WERI-Rb-1 (cell line): ENCODE results near the gene DEFB132.

Source experiments
- DNase-seq: peaks from one replicate; pipeline ENCODE4 v3.0.0-alpha.2; 2020
- H3K27ac ChIP-seq: fragments of 250-450 bp; sonication (Bioruptor Pico); 2 replicates; pipeline ENCODE4 v1.5.1; 2020; ENCODE audit warnings: mild to moderate bottlenecking, moderate library complexity
- H3K27me3 ChIP-seq: fragments of 250-450 bp; sonication (Bioruptor Pico); 2 replicates; pipeline ENCODE4 v1.5.1; 2021; ENCODE audit warnings: mild to moderate bottlenecking, low read depth, moderate library complexity; ENCODE audit not compliant: insufficient read depth, severe bottlenecking
- H3K36me3 ChIP-seq: fragments of 250-450 bp; sonication (Bioruptor Pico); 2 replicates; pipeline ENCODE4 v1.5.1; 2020; ENCODE audit warnings: mild to moderate bottlenecking, moderate library complexity
- H3K4me3 ChIP-seq: 2 replicates; pipeline ENCODE4 v1.5.1; 2011; ENCODE audit warnings: low read depth, mild to moderate bottlenecking, control low read depth, low read length
- H3K9me3 ChIP-seq: fragments of 250-450 bp; sonication (Bioruptor Pico); 2 replicates; pipeline ENCODE4 v1.5.1; 2021; ENCODE audit warnings: mild to moderate bottlenecking, moderate library complexity; ENCODE audit not compliant: severe bottlenecking
- TF ChIP-seq, protein P1 (sequence below): IDR thresholded peaks from 2 replicates; pipeline ENCODE4 v1.5.1; 2011; ENCODE audit warnings: low read depth, mild to moderate bottlenecking, control low read depth, inconsistent platforms, low read length

Gene DEFB132

GRCh38 chr20:286508-286907 is 29.0 kb downstream of the DEFB132 start:
- DNase-seq, result no peak
- Histone ChIP-seq H3K9me3 (no peaks in the 10 kb centered on the region), H3K4me3 (no peak overlapping the region), H3K36me3 (peaks cover 32% of the 10 kb centered on the region), H3K27me3 (no peaks in the 10 kb centered on the region), H3K27ac (no peak overlapping the region)
- TF ChIP-seq, protein P1, sequence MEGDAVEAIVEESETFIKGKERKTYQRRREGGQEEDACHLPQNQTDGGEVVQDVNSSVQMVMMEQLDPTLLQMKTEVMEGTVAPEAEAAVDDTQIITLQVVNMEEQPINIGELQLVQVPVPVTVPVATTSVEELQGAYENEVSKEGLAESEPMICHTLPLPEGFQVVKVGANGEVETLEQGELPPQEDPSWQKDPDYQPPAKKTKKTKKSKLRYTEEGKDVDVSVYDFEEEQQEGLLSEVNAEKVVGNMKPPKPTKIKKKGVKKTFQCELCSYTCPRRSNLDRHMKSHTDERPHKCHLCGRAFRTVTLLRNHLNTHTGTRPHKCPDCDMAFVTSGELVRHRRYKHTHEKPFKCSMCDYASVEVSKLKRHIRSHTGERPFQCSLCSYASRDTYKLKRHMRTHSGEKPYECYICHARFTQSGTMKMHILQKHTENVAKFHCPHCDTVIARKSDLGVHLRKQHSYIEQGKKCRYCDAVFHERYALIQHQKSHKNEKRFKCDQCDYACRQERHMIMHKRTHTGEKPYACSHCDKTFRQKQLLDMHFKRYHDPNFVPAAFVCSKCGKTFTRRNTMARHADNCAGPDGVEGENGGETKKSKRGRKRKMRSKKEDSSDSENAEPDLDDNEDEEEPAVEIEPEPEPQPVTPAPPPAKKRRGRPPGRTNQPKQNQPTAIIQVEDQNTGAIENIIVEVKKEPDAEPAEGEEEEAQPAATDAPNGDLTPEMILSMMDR, result no peak

- TF ChIP-seq, protein P1, result no peak
- H3K27me3 ChIP-seq, result no peaks in the 10 kb centered on the region
- no peaks in the 10 kb centered on the region for H3K9me3 ChIP-seq
- no peak overlapping the region for H3K27ac ChIP-seq
- no peak for DNase-seq
- H3K36me3 ChIP-seq, result peaks cover 15% of the 10 kb centered on the region
- H3K4me3 ChIP-seq, result no peak overlapping the region; the same call in 1 of the 2 replicates
These were observed 31.6 kb downstream of the DEFB132 start for GRCh38 chr20:288956-289692.

- no peak for DNase-seq
- Histone ChIP-seq H3K9me3 (no peaks in the 10 kb centered on the region), H3K36me3 (peaks cover 15% of the 10 kb centered on the region), H3K27me3 (no peaks in the 10 kb centered on the region), H3K4me3 (peak overlapping the region; percentile 98), H3K27ac (peak overlapping the region; percentile 85)
- TF ChIP-seq, protein P1, result no peak
These were observed 32.2 kb downstream of the DEFB132 start for GRCh38 chr20:289693-290083.

DNA sequence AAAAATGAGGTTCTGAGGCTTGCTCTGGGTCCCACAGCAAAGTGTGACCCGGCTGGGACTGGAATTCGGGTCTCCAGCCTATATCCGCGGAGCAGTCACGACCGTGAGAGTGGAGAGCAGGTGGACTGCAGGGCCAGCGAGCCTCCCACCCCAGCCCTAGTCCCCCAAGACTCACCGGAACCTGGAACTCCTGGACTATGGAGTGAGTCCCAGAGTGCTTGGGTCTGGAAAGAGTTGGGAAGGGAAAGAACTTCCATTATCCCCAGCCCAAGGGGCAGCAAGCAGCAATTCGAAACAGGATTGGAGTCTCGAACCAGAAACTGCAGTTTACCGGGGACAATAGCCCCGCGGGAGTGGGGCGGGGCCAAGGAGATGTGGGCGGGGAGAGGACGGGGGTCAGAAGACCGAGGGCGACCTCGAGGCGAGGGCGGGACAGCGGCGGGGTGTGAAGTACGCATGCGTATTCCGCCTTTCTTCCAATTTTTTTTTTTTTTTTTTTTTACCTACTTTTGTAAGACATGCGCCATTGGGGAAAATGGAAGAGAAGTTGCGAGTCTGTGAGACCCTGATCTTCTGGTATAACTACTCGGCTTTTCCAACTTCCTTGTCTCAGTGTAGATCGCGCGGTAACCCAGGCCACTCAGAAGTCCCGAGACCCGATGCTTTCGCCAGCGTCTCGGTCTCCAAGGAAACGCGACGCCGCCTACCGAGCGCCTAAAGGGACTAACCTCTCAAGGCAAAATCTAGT is 32.7 kb downstream of the DEFB132 start, which contains the start of gene C20orf96:
C20orf96 (minus strand) TSS at position 667 of the 748 bp plus-strand sequence; CDS start at position 527, 140 bp downstream.
- Histone ChIP-seq H3K9me3 (no peaks in the 10 kb centered on the region), H3K4me3 (peak within 1 kb of the TSS; percentile 98), H3K27me3 (no peaks in the 10 kb centered on the region), H3K36me3 (peaks cover 15% of the 10 kb centered on the region), H3K27ac (peak within 1 kb of the TSS; percentile 85)
- peak; percentile 95 for DNase-seq
- TF ChIP-seq, protein P1, result peak; percentile 45

DNA sequence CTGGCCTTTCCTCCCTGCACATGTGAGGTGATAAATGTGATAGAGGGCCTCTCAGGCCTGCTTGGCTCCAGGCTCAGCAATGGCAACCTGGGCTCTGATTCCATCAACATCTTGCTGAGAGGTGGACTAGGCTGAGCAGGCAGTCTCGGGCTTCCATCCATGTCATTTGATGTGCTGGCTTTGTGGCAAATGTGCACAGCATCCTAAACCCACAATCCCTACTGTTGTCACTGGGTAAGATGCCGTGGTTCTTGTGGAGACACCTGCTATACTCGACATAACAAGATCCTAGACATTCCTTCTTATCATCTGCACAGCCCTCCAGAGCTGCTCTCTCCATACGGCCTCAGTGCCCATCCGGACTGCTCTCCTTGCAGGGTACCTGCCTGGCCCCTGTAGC is 37.1 kb downstream of the DEFB132 start:
- DNase-seq, result no peak
- Histone ChIP-seq H3K27me3 (no peaks in the 10 kb centered on the region), H3K4me3 (no peak overlapping the region), H3K9me3 (no peaks in the 10 kb centered on the region), H3K36me3 (peaks cover 7% of the 10 kb centered on the region), H3K27ac (no peak overlapping the region)
- TF ChIP-seq, protein P1, result no peak
